Gastroesophageal sphincter (tissue), 4 donors: Measurements from ENCODE around the gene GABRR3. TPM values are rescaled to one million over a fixed set of nuclear protein-coding genes. Genes with fewer than 3 reads are reported as not detected.

ENCODE experiments used
- ATAC-seq: fragments of 150-250 bp; one replicate; pipeline ENCODE4 v1.9.1; 2016; ENCODE audit warnings: mild to moderate bottlenecking, moderate library complexity
- H3K27ac ChIP-seq, 4 donors: fragments of 200-600 bp; sonication (generic) in 3 of 4; 1 replicate in 3 of 4; 2 replicates in 1 of 4; pipeline ENCODE4 v1.5.1; 2016 to 2019
- H3K27me3 ChIP-seq: fragments of 200-600 bp; sonication (generic); one replicate; pipeline ENCODE4 v1.5.1; 2019
- H3K36me3 ChIP-seq, 2 donors: fragments of 200-600 bp; sonication (generic); one replicate each; pipeline ENCODE4 v1.5.1; 2019; ENCODE audit warnings: control low read depth in 1 of 2
- H3K4me1 ChIP-seq, 3 donors: fragments of 200-600 bp; sonication (generic); 1 replicate in 2 of 3; 2 replicates in 1 of 3; pipeline ENCODE4 v1.5.1; 2016 to 2019; ENCODE audit warnings: control low read depth in 2 of 3
- H3K4me3 ChIP-seq, 2 donors: fragments of 200-600 bp; sonication (generic); one replicate each; pipeline ENCODE4 v1.5.1; 2019; ENCODE audit warnings: mild to moderate bottlenecking in 1 of 2, moderate library complexity in 1 of 2
- H3K9me3 ChIP-seq, 3 donors: fragments of 200-600 bp; sonication (generic); one replicate each; pipeline ENCODE4 v1.5.1; 2017 to 2019; ENCODE audit warnings: control low read depth in 2 of 3
- EP300 ChIP-seq: sonication (generic); formaldehyde crosslinking; IDR thresholded peaks from one replicate; pipeline ENCODE4 v1.6.1; 2017; ENCODE audit warnings: antibody characterized with exemption, mild to moderate bottlenecking
- POLR2A ChIP-seq, 2 donors: fragments of 450-650 bp; IDR thresholded peaks; one replicate each; pipeline ENCODE4 v1.6.1; 2017; ENCODE audit warnings: antibody characterized with exemption in 2 of 2, mild to moderate bottlenecking in 2 of 2, moderate library complexity in 1 of 2
- POLR2AphosphoS5 ChIP-seq: sonication (generic); formaldehyde crosslinking; IDR thresholded peaks from one replicate; pipeline ENCODE4 v1.6.1; 2017; ENCODE audit warnings: antibody characterized with exemption
- WGBS, 2 donors: methylation state at CpG; one replicate each; pipeline ENCODE4 v1.1.5; 2018; ENCODE audit warnings: low coverage in 1 of 2; 5-methylcytosine and 5-hydroxymethylcytosine counted together
- total RNA-seq, 4 donors: library from RNA; depleted of rRNA; stranded (reverse); fragments of >200 nt; gene quantifications; one replicate each; pipeline ENCODE4 v1.1.0, GENCODE V29; 2016
- TF ChIP-seq, protein P1 (sequence below), 4 experiments: fragments of 200-600 bp in 2 of 4; fragments of 450-650 bp in 2 of 4; sonication (generic) in 1 of 4; IDR thresholded peaks; one replicate each; pipeline ENCODE4 v1.5.1; 2017 to 2019; ENCODE audit warnings: antibody characterized with exemption in 4 of 4, mild to moderate bottlenecking in 2 of 4, moderate library complexity in 2 of 4

The GABRR3 gene
- total RNA-seq, 4 donors from 2014 or later = not detected

DNA sequence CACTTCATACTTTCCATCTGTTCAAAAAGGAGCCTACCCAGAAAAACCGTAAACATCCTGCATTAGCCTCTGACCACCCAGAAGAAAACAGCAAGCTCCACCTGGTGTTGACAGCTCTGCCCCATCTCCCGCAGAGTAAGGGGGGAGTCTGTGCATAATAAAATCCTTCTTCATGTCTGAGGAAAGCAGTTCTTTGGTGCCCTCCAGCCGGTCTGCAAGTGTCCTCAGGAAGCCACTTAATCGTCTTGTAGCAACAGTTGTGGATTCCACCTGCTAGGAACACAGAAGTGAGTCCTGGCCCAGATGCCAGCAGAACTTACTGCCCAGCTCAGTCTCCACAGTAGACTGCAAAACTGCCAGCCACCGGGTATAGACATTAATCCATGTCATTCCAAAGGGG, 85.4 kb downstream of the GABRR3 start:
- Histone ChIP-seq H3K4me3 (no peak overlapping the region), H3K27me3 (no peaks in the 10 kb centered on the region), H3K4me1 (no peaks in the 10 kb centered on the region), H3K27ac (no peak overlapping the region), H3K9me3 (no peaks in the 10 kb centered on the region), H3K36me3 (peaks cover 4 to 94% of the 10 kb centered on the region in 2 donors)
- TF ChIP-seq EP300 (no peak), POLR2AphosphoS5 (no peak), POLR2A (IDR thresholded peaks at IDR 0.05) (no peak)
- TF ChIP-seq, protein P1, sequence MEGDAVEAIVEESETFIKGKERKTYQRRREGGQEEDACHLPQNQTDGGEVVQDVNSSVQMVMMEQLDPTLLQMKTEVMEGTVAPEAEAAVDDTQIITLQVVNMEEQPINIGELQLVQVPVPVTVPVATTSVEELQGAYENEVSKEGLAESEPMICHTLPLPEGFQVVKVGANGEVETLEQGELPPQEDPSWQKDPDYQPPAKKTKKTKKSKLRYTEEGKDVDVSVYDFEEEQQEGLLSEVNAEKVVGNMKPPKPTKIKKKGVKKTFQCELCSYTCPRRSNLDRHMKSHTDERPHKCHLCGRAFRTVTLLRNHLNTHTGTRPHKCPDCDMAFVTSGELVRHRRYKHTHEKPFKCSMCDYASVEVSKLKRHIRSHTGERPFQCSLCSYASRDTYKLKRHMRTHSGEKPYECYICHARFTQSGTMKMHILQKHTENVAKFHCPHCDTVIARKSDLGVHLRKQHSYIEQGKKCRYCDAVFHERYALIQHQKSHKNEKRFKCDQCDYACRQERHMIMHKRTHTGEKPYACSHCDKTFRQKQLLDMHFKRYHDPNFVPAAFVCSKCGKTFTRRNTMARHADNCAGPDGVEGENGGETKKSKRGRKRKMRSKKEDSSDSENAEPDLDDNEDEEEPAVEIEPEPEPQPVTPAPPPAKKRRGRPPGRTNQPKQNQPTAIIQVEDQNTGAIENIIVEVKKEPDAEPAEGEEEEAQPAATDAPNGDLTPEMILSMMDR (IDR thresholded peaks at IDR 0.05) = no peak
- no peak for ATAC-seq
- WGBS, 2 donors = 56 to 61% methylated on average over 3 to 5 of the region's 5 CpGs

DNA sequence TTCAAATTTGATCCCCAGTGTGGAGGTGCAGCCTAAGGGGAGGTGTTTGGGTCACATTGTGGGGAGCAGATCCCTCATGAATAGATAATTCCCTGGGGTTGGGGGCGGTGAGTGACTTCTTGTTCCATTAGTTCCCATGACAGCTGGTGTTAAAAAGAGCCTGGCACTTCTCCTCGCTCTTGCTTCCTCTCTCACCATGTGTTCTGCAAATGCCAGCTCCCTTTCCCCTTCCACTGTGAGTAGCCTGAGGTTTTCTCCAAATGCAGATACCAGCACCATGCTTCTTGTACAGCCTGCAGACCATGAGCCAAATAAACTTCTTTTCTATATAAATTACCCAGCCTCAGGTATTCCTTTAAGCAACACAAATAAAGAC, 86.0 kb downstream of the GABRR3 start:
- Histone ChIP-seq H3K9me3 (no peaks in the 10 kb centered on the region), H3K4me1 (no peaks in the 10 kb centered on the region), H3K27ac (no peak overlapping the region), H3K36me3 (peaks cover 4 to 94% of the 10 kb centered on the region in 2 donors), H3K4me3 (no peak overlapping the region), H3K27me3 (no peaks in the 10 kb centered on the region)
- ATAC-seq = no peak
- no peak for TF ChIP-seq POLR2A (IDR thresholded peaks at IDR 0.05)
- no peak for TF ChIP-seq EP300
- TF ChIP-seq, protein P1 (IDR thresholded peaks at IDR 0.05) = no peak
- TF ChIP-seq POLR2AphosphoS5 = no peak
- WGBS, 2 donors = 89 to 94% methylated on average over 2 of the region's 2 CpGs

DNA sequence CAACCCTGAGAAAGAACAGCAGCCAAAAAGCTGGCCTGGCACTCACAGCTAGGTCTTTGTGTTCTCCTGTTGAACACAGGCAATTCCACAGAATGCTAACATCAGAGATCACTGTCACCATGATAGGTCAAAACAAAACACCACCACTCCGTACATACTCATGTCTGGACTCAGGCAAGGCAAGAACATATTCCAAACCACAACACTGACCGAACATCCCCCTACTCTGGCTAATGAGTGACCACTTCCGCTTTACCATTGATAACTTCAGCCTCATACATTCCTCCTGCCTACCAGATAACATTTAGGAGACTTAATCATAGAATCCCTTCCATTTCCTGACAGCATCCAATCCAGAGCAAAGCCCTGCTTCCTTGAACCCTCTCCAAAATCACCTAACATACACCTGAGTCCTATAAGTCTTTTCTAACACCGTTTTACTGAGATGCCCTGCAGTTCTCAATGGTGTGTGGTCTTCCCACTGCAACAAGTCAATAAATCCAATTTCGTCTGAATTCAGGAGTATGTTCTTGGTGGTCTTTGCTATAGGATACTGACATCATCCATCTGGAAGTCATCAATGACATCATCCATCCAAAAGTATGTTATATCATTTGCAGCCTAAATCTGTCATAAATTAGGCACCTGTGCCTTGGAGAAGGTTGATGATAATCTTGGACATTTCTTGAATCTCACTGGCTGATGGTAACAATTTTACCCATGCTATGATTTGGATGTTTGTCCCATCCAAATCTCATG, 86.6 kb downstream of the GABRR3 start:
- H3K27ac ChIP-seq = no peak overlapping the region
- no peak overlapping the region for H3K4me3 ChIP-seq
- no peaks in the 10 kb centered on the region for H3K9me3 ChIP-seq
- TF ChIP-seq POLR2AphosphoS5 (no peak), EP300 (no peak), POLR2A (IDR thresholded peaks at IDR 0.05) (no peak)
- TF ChIP-seq, protein P1 (IDR thresholded peaks at IDR 0.05) = no peak
- 80 to 85% methylated on average over 5 of the region's 5 CpGs for WGBS, 2 donors
- H3K36me3 ChIP-seq = peaks cover 4 to 94% of the 10 kb centered on the region in 2 donors
- ATAC-seq = no peak
- H3K4me1 ChIP-seq = no peaks in the 10 kb centered on the region
- H3K27me3 ChIP-seq = no peaks in the 10 kb centered on the region

DNA sequence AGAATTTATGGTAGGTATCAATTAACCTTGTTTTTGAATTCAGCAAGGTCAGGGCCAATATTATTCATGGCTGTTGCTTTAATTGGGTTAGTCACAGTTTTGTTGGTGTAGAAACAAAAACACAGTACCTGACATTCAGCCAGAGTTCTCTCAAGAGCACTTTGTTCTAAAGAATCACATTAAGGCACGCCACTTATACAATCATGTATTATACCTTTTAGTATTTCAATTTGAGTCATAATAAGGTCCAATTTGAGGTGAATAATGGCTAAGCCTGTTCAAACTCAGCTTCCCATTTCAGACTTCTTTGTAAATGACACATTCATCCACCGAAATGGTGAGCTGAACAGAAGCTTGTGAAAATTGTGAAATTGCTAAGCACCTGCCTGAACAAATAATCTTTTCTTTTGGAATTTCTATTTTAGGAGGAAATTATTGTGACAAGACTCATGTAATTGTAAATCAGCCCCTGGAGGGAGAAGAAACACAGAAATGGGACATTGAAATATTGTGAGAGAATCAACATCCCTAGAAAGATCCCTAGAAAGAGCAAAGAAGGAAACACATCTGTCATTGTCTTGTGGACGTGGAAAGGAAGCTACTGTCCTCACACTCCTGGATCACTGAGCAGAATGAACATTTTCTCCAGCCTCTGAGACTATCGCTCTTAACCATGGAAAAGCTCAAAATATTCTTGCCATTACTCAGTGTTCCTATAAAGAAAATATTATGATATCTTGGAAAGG, 92.1 kb downstream of the GABRR3 start:
- TF ChIP-seq, protein P1 (IDR thresholded peaks at IDR 0.05) = no peak
- TF ChIP-seq POLR2AphosphoS5 (no peak), EP300 (no peak), POLR2A (IDR thresholded peaks at IDR 0.05) (no peak)
- no peak for ATAC-seq
- Histone ChIP-seq H3K4me3 (no peak overlapping the region), H3K4me1 (no peaks in the 10 kb centered on the region), H3K36me3 (peaks cover 10 to 94% of the 10 kb centered on the region in 2 donors), H3K9me3 (no peaks in the 10 kb centered on the region), H3K27ac (no peak overlapping the region), H3K27me3 (no peaks in the 10 kb centered on the region)
- 67 to 76% methylated on average over 4 of the region's 4 CpGs for WGBS, 2 donors
